Limb (tissue), 2 donors: Measurements from ENCODE around the gene PTPRD.
A peak's percentile ranks its signal among the peaks of the same experiment; 100 is the strongest.
"Not testable (repeated sequence)": the region's sequence is repeated elsewhere in the genome, so short reads cannot be mapped to it uniquely, and the experiment has no call there.

Experiments
- DNase-seq, 2 donors: peaks; one replicate each; pipeline ENCODE4 v3.0.0-alpha.2; 2016; ENCODE audit errors: extremely low spot score in 2 of 2

The PTPRD gene

DNA sequence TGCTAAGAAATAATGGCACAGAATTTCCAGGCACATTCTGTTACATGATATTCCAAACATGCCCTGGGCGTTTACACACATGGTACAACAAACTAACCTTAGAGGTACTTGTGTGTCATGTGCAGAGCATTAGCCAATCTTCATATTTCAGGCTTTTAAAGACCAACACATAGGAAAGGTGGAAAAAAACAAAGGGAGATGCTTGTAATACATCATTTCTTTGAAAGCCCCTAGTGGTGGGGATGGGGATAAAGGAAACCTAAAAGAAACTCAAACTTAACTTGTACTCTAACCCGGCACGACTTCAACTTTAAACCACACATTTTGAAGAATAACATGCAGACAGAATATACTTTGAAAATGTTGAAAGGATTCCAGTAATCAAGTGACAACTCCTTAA lies 133.6 kb downstream of the PTPRD start:
- no peak for DNase-seq

DNA sequence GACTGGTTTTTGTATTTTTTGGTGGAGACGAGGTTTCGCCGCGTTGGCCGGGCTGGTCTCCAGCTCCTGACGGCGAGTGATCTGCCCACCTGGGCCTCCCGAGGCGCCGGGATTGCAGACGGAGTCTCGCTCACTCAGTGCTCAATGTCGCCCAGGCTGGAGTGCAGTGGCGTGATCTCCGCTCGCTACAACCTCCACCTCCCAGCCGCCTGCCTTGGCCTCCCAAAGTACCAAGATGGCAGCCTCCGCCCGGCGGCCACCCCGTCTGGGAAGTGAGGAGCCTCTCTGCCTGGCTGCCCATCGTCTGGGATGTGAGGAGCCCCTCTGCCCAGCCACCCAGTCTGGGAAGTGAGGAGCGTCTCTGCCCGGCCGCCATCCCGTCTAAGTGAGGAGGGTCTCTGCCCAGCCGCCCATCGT lies 163.6 kb downstream of the PTPRD start:
- not testable (repeated sequence) for DNase-seq

DNA sequence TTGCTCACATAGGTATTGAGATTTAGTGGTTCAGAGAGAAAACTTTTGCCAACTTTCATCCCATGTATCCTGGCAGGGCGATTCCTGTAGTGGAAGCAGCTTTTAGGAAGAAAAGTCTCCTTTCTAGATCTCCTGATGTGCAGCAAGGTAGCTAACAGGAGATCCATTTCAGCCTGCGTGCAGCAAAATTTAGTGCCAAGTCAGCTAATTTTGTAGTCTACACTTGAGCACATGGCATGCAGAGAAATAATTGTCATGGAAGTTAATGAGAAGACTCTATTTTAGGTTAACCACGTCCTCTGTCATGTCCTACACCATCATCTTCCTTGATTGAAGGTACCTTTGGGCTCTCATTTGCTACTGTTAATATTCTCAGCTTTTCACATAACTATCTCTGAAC lies 165.8 kb downstream of the PTPRD start:
- no peak for DNase-seq

DNA sequence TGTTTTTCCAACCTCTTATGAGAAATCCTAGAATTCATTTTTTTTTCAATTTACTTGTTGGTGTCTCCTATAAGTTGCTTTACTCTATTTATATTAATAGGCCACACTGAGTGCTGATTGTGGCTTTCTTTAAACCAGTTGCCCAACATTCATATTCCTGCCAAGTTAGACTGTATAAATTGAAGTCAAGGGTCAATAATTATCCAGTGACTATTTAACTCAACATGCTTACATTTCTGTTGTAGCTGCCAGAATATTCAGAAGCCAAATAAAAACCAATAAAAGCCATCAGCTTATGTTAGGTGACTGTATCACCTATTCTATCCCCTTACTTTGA lies 169.0 kb downstream of the PTPRD start:
- no peak for DNase-seq

DNA sequence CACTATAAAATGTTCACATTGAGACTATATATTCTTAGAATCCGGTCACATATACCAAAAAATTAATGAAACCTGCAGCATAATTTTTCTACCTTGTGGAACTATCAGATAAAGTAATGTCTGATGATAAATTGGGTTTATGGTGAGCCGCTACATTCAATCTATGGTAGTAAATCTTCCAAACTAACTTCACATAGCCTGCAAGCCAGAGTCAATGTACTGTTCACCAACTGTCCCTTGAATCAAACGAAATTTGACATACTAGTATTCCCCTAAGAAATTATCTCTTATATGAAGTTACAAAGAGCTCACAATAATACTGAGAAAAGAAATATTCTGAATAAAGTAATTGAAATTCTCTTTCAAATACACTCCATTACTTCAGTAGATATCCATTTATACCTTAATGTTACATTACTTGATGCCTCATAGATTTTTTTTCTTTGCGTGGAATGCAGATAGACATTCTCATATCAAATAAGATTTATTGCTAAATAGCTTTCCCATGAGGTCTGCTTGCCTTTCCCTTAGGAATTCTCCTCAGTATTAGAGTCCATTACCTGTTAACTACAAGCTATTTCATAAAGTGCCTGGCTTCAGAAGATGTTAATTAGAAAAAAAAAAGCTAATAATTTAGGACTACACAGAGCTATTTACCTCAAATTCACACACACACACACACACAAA lies 169.5 kb downstream of the PTPRD start:
- DNase-seq, result no peak

DNA sequence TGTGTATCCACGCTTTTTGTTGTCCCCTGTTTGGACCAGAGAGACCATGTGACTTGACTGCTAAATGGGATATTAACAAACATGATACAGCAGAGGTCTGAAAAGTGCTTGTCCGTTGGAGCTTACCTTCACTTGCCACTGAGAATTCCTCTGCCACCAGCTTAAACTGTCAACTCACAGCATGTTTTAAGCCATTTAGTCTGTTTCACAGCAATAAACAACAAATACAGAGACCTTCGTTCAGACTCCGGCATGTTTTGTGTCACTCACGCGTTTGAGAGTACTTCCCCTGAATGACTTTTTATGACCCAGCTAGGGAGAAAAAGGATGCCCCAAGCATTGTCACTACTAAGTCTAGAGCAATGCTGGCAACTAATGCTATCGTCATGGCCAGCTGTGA lies 173.8 kb downstream of the PTPRD start:
- DNase-seq, result no peak

DNA sequence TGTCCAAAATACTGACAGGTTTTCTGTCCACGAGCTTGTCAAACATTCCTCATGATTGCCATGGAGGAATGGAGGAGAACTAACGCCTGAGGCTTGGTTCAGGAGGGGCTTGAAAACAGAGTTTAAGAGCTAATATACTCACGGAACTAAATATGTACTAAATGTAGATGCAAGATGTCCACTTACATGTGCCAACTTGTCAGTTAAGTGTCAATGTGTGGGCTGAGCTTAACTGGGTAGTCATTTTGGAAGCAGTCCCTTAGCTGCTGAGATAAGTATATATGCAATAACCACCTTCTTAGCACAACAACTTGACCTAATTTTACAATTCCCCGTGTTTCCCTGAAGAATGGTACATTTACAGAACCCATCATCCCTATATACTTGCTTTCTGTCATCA lies 176.0 kb downstream of the PTPRD start:
- DNase-seq, result no peak

DNA sequence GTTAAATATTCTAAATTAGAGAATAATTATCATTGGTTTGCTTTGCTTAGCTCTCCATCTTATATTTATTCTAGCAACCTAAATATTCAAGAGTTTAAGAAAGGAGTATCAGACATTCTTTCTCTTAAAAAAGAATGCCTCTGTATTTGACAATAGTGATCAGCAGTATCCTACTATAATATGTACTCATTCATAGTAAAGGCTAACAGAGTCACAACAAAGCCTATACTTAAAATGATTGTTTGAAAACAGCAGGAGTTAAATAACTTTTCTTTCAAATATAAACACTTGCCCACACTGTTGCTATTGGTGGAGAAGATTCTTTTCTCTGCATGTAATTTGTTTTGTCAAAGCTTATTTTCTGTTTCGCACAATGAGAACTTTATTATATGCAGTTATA lies 178.4 kb downstream of the PTPRD start:
- DNase-seq, result no peak

DNA sequence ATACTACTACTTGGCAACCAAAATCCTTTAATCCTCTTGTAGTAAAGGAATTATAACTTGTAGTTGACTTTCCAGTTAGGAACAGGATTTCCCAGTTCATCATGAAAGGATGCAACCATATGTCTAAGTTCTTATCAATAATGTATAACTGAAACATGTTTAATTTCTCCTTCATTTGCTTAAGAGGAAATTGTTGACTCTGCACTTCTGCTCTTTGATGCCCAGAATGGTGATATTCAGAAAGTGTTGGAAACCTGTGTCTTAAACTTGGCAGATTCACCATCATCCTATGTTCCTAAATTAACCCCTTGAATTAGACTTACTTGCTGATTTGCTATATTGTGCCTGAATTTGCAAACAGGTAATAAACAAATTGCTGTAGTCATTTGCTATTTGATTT lies 201.5 kb downstream of the PTPRD start:
- no peak for DNase-seq

DNA sequence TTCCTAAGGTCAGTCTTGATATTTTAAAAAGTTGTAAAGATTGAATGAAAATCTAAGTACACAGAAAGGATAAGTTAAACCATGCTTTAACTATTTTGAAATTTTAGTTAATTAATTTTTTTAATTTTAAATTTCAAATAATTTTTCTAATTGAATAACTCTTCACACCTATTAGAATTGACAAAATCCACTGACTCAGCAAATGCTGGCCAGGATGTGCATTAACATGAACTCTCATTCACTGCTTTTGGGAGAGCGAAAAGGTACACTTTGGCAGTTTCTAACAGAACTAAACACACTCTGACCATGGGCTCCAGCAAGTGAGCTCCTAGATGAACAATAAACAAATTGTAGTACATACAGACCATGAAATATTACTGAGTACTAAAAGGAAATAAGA lies 209.5 kb downstream of the PTPRD start:
- DNase-seq, result no peak

DNA sequence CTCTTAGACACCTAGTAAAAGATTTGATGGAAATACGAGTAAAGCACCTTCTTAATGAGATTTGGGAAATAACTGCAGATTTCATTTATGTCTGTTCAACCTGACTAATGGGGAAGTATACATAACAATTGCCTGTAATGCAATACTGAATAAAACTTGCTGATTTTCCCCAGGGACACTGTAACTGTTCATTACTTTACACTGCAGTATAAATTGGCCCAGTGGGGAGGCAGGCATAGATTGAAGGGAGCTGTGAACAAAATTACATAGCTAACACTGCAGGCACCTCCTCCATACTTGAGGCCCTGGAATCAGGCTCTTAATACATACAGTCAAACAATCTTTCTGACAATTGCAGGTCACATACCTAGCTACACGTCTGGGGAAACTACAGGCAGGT lies 216.2 kb downstream of the PTPRD start:
- no peak for DNase-seq

DNA sequence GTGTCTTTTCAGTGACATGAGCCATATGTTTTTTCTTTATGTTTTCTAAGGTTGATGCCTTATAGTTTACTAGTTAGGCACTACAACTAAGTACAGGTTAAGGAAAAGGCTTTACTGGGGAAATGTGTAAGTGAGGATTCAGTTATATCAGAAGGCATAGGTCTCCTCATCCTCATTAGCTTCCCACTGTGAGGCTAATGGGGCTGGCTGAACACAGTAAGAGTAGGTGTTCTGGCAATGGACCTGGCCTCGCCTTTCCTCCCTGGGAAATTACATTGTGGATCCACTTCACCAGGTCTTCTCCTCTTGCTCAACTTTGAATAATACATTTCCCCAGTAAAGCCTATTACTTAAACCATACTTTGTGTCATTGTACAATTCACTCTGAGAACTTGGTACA lies 225.5 kb downstream of the PTPRD start:
- no peak for DNase-seq

DNA sequence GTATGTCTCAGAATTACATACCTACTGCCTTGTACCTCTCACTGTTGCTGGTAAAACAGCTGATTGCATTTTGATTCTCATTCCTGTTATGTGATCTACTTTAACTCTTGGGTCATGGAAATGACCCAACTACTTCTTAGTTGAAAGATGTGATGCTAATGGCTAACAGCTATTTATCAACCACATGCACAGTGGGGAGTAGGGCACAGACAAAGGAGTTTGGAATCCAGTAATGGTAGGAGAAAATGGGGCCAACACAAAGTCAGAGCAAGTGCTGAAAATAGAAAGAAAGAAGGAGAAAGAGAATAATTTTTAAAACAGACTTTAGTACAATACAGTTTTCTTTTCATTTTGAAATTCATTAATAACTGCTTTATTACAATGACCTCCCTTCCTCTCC lies 241.0 kb downstream of the PTPRD start:
- no peak for DNase-seq

DNA sequence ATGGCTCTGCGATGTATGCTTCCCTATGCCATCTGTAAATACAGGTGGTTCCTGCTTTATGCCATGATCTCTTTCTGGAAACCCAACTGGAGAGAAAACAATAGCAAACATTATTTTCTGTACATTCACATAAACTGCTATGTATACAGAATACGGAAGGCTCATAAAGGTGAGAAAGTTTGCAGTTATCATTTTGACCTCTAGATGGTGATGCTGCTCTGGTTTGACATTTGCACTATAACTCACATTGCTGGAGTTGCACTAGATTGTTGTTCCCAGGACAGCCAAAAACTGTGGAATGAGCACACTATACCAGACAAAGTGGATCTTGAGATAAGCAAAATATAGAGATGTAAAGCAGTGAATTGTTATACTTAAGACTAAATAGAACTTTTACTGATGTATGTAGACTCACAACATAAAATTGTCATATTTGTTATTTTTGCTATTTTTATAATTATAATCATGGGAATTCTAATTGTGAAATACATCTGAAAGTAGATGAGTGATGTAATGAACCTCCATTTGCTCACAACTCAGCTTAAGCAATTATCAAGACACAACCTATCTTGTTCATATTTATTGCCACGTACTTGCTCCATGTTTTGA lies 246.5 kb downstream of the PTPRD start:
- DNase-seq, result peak; percentile 19 to 56

DNA sequence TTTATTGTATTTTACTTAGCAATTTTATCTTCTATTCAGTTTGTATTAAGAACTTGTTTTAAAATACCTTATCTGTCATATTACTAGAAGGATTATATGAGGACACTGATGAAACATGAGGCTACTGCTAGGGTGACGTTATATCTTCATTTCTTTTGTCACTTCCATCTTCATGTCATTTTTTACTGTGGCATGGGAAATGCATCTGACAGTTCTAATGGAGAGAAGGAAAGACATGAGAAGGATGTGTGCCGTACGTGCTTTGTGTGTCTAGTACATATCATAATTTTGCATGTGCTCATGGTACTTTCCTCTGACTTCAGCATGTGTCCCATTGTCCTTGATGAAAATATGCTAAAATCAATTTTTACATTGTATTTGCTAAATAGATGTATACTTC lies 258.2 kb downstream of the PTPRD start:
- DNase-seq, result no peak

DNA sequence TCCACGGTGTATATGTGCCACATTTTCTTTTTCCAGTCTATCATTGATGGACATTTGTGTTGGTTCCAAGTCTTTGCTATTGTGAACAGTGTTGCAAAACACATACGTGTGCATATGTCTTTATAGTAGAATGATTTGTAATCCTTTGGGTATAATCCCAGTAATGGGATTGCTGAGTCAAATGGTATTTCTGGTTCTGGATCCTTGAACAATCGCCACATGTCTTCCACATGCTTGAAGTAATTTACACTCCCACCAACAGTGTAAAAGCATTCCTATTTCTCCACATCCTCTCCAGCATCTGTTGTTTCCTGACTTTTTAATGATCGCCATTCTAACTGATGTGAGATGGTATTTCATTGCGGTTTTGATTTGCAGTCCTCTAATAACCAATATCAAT lies 267.2 kb downstream of the PTPRD start:
- DNase-seq, result not testable (repeated sequence)

DNA sequence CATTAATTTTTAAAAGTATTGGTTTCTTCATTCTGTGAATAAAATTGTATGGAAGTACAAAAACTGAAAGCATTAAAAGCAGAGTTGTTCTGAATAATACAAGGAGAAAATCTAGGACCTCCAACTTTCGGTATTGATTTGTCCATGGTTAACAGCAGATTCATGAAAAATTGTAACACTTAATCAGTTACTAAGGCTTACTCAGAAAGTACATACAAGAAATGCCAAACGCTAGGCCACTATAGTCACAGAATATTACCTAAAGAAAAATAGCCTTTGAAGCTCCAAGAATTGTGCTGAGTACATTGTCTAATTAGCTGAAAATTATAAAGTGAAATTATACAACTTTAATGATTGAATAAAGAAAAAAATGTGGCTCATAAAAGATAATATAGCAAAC lies 271.7 kb downstream of the PTPRD start:
- DNase-seq, result no peak

DNA sequence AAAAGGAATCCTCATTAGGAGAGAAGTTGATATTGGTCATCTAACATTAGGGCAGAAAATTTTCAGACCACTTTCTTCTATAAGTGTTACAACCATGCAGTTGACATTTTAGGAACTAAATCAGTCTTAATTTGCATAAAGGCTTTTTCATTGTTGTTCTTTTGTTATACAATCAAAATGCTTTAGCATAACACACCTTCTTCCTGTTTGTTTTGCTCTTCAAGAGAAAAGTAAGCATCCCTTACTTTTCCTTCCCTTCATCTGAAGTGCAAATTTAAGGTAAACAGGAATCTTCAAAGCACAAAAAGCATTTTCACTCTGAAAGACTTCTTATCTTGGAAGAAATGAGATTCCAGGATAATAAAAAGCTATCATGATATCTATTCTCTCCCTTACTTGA lies 273.6 kb downstream of the PTPRD start:
- DNase-seq, result no peak

DNA sequence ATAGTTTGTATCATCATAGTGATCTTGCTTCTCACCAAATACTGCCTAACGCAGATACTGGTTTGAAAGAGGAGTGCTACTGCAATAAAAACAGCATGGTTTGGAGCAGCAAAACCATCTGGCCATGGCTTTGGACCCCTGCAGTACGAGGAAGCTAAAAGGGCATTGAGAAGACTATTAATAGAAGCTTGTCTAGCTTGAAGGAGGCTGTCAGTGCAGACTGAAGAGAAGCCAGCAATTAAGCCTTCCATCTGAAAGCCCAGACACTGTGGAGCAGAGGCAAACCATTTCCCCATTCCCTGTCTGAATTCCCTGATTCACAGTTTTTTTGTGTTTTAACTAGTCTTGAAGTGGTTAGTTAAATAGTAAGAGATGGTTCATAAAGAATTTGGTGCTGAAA lies 281.6 kb downstream of the PTPRD start:
- no peak for DNase-seq

DNA sequence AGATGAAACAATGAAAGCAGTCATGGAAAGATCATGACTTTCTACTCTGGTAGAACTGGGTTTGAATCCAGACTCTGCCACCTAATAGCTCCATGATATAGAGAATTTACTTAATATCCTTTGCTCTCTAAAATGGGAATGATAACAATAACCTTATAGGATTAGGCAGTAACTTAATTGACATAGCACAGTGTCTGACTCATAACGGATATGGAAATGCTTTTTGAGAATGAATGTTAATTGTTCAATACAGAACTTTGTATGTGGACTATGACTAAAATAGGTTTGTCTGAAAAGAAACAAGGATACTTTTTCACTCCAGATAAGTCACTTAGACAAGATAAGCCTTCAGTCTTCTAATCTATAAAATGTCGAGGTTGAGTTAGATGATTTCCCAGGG lies 330.7 kb downstream of the PTPRD start:
- no peak for DNase-seq

DNA sequence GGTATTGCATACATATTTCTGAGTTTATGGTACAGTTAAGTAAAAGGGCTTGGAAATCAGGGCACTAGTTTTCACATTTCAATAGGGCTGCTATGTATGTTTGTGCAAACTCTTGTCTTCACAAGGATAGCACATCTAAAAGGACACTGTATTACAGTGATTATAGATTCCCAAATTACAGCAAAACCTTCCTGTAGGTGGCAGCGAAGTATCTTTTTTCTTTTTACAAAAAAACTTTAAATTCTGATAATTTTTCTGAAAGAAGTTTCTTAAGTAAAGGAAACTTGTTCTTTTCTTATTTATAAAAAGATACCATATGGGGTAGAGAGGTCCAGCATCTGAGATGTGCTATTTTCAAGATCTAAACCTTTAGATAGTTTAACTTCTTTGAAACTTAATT lies 337.8 kb downstream of the PTPRD start:
- DNase-seq, result no peak

DNA sequence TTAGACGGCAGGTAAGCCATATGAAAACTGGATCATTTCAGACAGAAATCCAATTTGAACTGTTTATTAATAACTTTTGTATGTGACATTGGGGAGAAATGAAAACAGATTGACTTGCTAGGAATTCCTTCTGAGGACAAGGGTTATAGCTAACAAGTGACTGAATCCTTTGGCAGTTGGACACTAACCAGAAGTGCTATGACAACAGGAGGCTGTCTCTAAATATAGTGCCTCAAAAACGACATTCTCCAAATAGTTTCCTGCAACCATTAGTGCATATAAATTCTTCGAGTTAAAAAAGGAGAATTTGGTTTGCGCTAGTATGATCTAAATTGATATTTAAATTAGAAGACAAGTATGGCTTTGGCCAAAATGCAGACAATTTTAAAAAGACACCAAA lies 338.6 kb downstream of the PTPRD start:
- peak in 1 of 2 donors; percentile 17 for DNase-seq

DNA sequence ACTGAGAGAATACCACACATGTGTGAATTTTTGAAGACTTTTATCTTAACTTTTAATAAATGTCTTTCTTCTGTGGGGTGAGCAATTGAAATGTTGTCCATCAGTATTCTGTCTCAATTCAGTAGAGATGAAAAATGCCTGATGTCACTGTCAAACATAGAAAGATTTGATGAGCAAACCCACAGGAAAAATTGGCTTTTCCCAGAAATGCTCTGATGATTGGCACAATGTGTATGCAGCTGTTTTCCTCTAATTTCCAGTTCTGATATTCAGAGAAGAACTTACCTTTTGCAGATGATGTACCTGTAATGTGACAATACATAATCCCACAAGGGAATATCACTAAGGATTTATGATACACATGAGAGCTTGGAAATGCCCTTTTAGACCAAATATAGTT lies 340.0 kb downstream of the PTPRD start:
- no peak for DNase-seq
